ENCODE measurements around the gene MAB21L4.
"Not testable (repeated sequence)": the region's sequence is repeated elsewhere in the genome, so short reads cannot be mapped to it uniquely, and the experiment has no call there.

The MAB21L4 gene

DNA sequence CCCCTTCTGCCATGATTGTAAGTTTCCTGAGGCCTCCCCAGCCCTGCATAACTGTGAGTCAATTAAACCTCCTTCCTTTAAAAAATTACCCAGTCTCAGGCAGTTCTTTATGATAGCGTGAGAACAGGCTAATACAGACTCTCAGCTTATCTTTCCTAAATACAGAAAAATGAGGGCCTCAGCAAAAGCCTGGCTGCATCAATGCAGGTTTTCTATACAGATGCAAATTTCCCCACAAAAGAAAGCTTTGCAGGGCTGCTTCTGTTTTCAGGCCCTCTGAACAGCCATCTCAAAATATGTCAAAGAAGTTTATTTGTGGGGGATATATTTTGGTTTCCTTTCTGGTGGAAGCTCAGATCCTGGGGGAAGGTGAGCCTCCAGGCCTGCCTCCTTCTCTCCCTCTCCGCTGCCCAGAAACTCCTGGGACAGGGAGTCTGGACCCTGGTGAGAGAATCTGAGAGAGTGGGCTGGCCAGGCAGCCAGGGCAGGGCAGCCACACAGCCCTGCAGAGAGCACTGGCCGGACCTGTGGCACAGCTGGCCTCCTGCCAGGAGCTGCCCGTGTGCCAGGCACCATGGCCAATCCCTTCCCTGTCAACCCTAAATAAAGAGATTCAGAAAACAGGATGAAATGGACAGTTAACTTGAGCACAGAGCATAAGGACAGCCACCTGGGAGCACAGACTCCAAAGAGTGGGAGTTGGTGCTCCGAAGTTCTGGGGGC lies 48.9 kb downstream of the MAB21L4 start:
- Histone ChIP-seq H3K4me1 (ENCODE audit: control insufficient read depth, insufficient read depth, low read length) (no peaks in the 10 kb centered on the region), H3K36me3 (ENCODE audit: control insufficient read depth in 2 of 2, insufficient read depth in 1 of 2, low read length in 2 of 2) (no peaks in the 10 kb centered on the region), H3K27ac (ENCODE audit: extremely low read depth, low read depth, low read length) (no peak overlapping the region), H3K4me3 (ENCODE audit: low read depth, low read length) (no peak overlapping the region), H3K9me3 (ENCODE audit: control insufficient read depth, insufficient read depth, low read depth, low read length) (no peaks in the 10 kb centered on the region)
- ChIA-PET CTCF (interaction anchor here (1.1 kb wide), 1 partner anchor 10 kb away, joined by 3 read pairs; no protein-coding TSS in a partner anchor), POLR2A (no interaction called here)
- no peak for TF ChIP-seq SP3 (tag by site-specific recombination; IDR thresholded peaks at IDR 0.05)
- TF ChIP-seq ZNF596 (tag by site-specific recombination; IDR thresholded peaks at IDR 0.05) = no peak
- no peak for TF ChIP-seq ZNF521 (tag by site-specific recombination; IDR thresholded peaks at IDR 0.05)
- no peak for TF ChIP-seq ZNF140 (tag by site-specific recombination; IDR thresholded peaks at IDR 0.05)
- no peak for TF ChIP-seq ZNF623 (tag by site-specific recombination; IDR thresholded peaks at IDR 0.05)
- TF ChIP-seq ZBTB48 (tag by site-specific recombination; IDR thresholded peaks at IDR 0.05) = no peak
- TF ChIP-seq, protein P1, sequence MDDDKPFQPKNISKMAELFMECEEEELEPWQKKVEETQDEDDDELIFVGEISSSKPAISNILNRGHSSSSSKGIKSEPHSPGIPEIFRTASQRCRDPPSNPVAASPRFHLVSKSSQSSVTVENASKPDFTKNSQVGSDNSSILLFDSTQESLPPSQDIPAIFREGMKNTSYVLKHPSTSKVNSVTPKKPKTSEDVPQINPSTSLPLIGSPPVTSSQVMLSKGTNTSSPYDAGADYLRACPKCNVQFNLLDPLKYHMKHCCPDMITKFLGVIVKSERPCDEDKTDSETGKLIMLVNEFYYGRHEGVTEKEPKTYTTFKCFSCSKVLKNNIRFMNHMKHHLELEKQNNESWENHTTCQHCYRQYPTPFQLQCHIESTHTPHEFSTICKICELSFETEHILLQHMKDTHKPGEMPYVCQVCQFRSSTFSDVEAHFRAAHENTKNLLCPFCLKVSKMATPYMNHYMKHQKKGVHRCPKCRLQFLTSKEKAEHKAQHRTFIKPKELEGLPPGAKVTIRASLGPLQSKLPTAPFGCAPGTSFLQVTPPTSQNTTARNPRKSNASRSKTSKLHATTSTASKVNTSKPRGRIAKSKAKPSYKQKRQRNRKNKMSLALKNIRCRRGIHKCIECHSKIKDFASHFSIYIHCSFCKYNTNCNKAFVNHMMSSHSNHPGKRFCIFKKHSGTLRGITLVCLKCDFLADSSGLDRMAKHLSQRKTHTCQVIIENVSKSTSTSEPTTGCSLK (tag by site-specific recombination; IDR thresholded peaks at IDR 0.05) = no peak
- TF ChIP-seq ZNF48 (tag by site-specific recombination; IDR thresholded peaks at IDR 0.05) = no peak
- TF ChIP-seq ZNF266 (tag by site-specific recombination; IDR thresholded peaks at IDR 0.05; ENCODE audit: low read depth) = no peak
- no peak for TF ChIP-seq ZFHX2 (tag by site-specific recombination; conservative IDR thresholded peaks at IDR 0.05)
- TF ChIP-seq PBX3 (CRISPR knock-in tag; IDR thresholded peaks at IDR 0.05) = no peak
- TF ChIP-seq, protein P2, sequence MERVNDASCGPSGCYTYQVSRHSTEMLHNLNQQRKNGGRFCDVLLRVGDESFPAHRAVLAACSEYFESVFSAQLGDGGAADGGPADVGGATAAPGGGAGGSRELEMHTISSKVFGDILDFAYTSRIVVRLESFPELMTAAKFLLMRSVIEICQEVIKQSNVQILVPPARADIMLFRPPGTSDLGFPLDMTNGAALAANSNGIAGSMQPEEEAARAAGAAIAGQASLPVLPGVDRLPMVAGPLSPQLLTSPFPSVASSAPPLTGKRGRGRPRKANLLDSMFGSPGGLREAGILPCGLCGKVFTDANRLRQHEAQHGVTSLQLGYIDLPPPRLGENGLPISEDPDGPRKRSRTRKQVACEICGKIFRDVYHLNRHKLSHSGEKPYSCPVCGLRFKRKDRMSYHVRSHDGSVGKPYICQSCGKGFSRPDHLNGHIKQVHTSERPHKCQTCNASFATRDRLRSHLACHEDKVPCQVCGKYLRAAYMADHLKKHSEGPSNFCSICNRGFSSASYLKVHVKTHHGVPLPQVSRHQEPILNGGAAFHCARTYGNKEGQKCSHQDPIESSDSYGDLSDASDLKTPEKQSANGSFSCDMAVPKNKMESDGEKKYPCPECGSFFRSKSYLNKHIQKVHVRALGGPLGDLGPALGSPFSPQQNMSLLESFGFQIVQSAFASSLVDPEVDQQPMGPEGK (tag by site-specific recombination; IDR thresholded peaks at IDR 0.05) = no peak
- TF ChIP-seq ZNF350 (tag by site-specific recombination; IDR thresholded peaks at IDR 0.05) = no peak
- no peak for TF ChIP-seq ZNF302 (tag by site-specific recombination; IDR thresholded peaks at IDR 0.05; ENCODE audit: low read depth)
- no peak for TF ChIP-seq ZNF221 (tag by site-specific recombination; IDR thresholded peaks at IDR 0.05; ENCODE audit: borderline replicate concordance)
- TF ChIP-seq ZNF529 (tag by site-specific recombination; IDR thresholded peaks at IDR 0.05; ENCODE audit: insufficient replicate concordance) = no peak
- TF ChIP-seq ZNF16 (tag by site-specific recombination; IDR thresholded peaks at IDR 0.05; ENCODE audit: low read depth) = no peak

- POLR2A ChIA-PET = not testable (repeated sequence)
Measured at GRCh38 chr2:240846309-240846708, 49.6 kb downstream of the MAB21L4 start.

More at GRCh38 chr2:240846309-240846708, 49.6 kb downstream of the MAB21L4 start:
- H3K4me1 ChIP-seq (ENCODE audit: control insufficient read depth, insufficient read depth, low read length); H3K4me3 ChIP-seq (ENCODE audit: low read depth, low read length); H3K27ac ChIP-seq (ENCODE audit: extremely low read depth, low read depth, low read length); H3K36me3 ChIP-seq (ENCODE audit: control insufficient read depth in 2 of 2, insufficient read depth in 1 of 2, low read length in 2 of 2); CTCF ChIA-PET; H3K9me3 ChIP-seq (ENCODE audit: control insufficient read depth, insufficient read depth, low read depth, low read length): not testable (repeated sequence)
